ENCODE data around the gene SMIM1. TPM values are rescaled to one million over a fixed set of nuclear protein-coding genes. Genes with fewer than 3 reads are reported as not detected.
"Not testable (repeated sequence)": the region's sequence is repeated elsewhere in the genome, so short reads cannot be mapped to it uniquely, and the experiment has no call there.

The SMIM1 gene, protein sequence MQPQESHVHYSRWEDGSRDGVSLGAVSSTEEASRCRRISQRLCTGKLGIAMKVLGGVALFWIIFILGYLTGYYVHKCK
- 1 to 10 TPM; 1.7 to 2.0 (median 1.9) TPM for total RNA-seq

DNA sequence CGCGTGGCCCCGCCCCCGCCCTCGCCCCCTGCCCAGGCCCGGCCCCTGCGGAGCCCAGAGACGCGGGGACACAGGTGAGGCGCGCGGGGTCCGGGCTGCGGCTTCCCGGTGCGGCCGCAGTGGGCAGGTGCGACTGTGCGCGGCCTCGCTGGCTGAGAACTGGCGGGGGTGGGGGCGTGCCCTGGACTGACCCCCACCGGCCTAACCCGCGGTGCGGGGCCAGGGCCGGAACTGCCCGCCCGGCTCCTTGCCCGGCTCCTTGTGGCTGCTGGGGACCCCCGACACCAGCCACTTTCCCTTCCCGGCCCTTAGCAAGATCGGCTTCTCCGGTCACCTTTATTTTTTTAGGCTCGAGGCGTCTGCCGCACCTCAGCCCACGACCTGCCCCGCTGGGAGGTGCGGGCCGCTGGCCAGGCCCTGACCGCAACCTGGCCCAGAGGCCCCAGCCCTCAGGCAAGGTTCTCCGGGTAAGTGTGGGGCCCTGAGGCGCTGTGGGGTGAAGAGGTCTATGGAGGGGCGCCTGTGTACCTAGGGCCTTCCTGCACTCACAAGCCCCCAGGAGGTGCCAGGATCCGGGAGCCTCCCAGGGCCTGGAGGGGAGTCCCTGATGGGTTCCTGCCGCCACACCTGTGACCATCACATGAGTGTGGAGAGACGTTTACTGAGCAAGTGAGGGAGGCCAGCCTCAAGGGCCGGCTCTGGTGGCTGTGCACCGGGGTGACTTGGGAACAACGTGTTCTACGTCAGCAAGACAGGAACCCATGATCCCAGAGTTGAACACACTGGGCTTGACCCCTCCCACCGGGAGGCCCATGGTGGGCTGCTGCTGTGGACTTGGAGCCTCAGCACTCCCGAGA lies at the start of gene SMIM1:
SMIM1 (plus strand) TSS at position 35 of the 857 bp plus-strand sequence. CDS start 2,625 bp downstream, outside the sequence.
- Mint-ChIP-seq H3K36me3 (ENCODE audit: insufficient read depth) (no peaks in the 10 kb centered on the region), H3K4me1 (ENCODE audit: low read depth) (peaks cover 15% of the 10 kb centered on the region), H3K4me3 (peak within 1 kb of the TSS; percentile 74), H3K27me3 (ENCODE audit: low read depth) (no peaks in the 10 kb centered on the region), H3K9me3 (no peaks in the 10 kb centered on the region)
- no peak for ATAC-seq
- no peak for DNase-seq

DNA sequence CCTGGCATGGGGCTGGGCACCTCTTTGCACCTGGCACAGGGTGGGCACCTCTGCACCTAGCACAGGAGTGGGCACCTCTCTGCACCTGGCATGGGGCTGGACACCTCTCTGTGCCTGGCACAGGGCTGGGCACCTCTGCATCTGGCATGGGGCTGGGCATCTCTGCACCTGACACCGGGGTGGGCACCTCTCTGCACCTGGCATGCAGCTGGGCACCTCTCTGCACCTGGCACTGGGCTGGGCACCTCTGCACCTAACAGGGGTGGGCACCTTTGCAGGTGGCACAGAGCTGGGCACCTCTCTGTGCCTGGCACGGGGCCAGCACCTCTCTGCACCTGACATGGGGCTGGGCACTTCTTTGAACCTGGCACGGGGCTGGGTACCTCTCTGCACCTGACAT lies 49.7 kb upstream of the SMIM1 start:
- ATAC-seq (no peak), DNase-seq (no peak)
- Mint-ChIP-seq H3K36me3 (ENCODE audit: insufficient read depth) (no peaks in the 10 kb centered on the region), H3K4me1 (ENCODE audit: low read depth) (peaks cover 8% of the 10 kb centered on the region), H3K4me3 (no peak overlapping the region), H3K27me3 (ENCODE audit: low read depth) (peaks cover 3% of the 10 kb centered on the region), H3K9me3 (no peaks in the 10 kb centered on the region)

DNA sequence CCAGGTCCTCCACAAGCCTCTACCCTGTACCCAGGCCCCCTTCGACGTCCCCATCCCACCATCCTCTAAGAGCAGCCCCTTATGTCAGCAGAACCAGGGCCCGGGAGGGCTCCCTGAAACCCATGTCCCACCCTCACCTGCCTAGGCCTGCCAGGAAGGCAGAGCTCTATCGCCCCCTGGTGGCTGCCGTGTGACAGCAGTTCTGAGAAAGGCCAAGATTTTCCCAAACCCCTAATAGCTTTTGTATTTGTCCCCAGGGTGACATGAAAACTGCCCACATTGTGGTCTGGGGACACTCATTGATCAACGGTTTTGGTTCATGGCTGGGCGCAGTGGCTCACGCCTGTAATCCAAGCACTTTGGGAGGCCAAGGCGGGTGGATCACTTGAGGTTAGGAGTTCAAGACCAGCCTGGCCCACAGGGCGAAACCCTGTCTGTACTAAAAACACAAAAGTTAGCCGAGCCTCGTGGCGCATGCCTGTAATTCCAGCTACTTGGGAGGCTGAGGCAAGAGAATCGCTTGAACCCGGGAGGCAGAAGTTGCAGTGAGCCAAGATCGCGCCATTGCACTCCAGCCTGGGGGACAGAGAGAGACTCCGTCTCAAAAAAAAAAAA lies 48.0 kb upstream of the SMIM1 start:
- peak; percentile 55 to 76 for ATAC-seq
- H3K4me1 Mint-ChIP-seq (ENCODE audit: low read depth); H3K27me3 Mint-ChIP-seq (ENCODE audit: low read depth); H3K4me3 Mint-ChIP-seq; H3K36me3 Mint-ChIP-seq (ENCODE audit: insufficient read depth); H3K9me3 Mint-ChIP-seq: not testable (repeated sequence)
- peak; percentile 80 for DNase-seq

DNA sequence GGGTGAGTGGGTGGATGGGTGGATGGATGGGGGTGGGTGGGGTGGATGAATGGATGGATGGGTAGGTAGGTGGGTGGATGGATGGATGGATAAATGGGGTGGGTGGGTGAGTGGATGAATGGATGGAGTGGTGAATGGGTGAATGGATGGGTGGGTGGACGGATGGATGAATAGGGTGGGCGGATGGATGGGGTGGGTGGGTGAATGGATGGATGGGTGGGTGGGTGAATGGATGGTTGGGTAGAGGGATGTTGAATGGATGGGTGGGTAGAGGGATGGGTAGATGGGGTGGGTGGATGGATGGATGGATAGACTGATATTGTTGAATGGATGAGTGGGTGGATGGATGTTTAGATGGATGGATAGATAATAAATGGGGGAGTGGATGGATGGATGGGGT lies 47.2 kb upstream of the SMIM1 start:
- no peak for ATAC-seq
- H3K36me3 Mint-ChIP-seq (ENCODE audit: insufficient read depth) = no peaks in the 10 kb centered on the region
- peaks cover 9% of the 10 kb centered on the region for H3K27me3 Mint-ChIP-seq (ENCODE audit: low read depth)
- DNase-seq = no peak
- H3K9me3 Mint-ChIP-seq = no peaks in the 10 kb centered on the region
- no peak overlapping the region for H3K4me3 Mint-ChIP-seq
- peaks cover 4% of the 10 kb centered on the region for H3K4me1 Mint-ChIP-seq (ENCODE audit: low read depth)

DNA sequence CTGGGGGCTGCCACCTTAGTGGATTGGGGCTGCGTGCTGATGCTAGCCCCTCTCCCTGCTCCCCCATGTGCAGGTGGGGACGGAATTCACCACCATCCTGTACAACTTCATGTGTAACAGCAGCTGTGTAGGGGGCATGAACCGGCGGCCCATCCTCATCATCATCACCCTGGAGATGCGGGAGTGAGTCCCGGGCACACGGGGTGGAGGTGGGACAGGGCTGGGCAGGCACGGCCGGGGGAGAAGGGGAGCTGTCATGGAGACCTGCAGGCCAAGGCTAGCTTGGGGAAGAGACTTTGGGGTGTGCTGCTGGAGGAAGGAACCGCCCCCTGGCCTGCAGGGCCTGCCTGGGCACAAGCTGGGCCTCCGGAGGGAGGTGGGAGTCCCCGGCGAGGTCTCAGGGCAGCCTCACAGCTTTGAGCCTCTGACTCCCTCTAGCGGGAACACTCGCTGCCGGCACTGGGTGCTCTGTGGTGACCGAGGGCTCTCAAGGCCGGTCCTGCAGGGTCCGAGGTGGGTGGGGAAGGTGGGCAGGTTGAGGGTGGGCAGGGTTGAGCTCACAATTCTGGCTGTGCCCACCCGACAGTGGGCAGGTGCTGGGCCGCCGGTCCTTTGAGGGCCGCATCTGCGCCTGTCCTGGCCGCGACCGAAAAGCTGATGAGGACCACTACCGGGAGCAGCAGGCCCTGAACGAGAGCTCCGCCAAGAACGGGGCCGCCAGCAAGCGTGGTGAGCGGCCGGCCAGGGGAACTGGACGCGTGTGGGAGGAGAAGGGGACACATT lies 45.3 kb upstream of the SMIM1 start:
- Mint-ChIP-seq H3K9me3 (no peaks in the 10 kb centered on the region), H3K36me3 (ENCODE audit: insufficient read depth) (no peaks in the 10 kb centered on the region), H3K27me3 (ENCODE audit: low read depth) (peaks cover 12% of the 10 kb centered on the region), H3K4me3 (no peak overlapping the region), H3K4me1 (ENCODE audit: low read depth) (no peaks in the 10 kb centered on the region)
- no peak for DNase-seq
- ATAC-seq = peak in 1 of 2 donors; percentile 46

DNA sequence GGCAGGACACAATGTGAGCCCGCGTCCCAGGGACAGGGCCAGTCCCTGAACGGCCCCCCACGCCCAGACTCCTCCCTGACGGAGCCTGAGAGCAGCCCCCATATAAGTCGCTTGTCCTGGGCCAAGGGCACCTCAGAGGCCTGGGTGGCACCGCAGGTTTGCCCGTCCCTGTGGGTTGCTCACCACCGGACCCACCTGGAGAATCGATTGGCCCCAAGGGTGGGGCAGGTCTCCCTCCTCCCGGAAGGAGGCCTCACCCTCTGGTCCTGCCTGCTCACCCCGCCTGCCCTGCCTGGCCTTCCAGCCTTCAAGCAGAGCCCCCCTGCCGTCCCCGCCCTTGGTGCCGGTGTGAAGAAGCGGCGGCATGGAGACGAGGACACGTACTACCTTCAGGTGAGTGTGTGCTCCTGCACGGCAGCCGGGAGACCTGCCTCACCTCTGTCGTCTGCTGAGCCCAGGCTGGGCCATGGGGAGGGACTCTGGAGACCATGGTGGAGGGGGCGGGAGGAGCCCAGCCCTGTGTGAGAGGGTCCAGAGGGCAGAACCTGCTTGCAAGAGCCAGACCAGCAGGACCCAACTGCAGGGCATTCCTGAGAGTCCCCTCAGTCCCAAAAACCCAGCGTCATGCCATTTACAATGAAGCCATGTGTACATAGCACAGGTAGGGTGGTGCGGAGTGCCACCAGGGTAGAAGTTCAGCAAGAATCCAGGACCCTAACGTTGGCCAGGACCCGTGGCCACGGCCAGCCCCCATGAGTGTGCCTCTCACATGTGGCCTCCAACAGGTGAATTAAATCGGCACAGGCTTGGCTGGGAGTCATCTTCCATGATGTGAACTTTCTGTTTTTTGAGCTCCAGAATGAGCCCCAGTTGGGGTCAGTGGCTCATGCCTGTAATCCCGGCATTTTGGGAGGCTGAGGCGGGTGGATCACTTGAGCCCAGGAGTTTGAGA lies 44.4 kb upstream of the SMIM1 start:
- ATAC-seq (no peak), DNase-seq (no peak)
- Mint-ChIP-seq H3K4me1 (ENCODE audit: low read depth) (no peaks in the 10 kb centered on the region), H3K36me3 (ENCODE audit: insufficient read depth) (no peaks in the 10 kb centered on the region), H3K27me3 (ENCODE audit: low read depth) (peaks cover 12% of the 10 kb centered on the region), H3K9me3 (no peaks in the 10 kb centered on the region), H3K4me3 (no peak overlapping the region)

DNA sequence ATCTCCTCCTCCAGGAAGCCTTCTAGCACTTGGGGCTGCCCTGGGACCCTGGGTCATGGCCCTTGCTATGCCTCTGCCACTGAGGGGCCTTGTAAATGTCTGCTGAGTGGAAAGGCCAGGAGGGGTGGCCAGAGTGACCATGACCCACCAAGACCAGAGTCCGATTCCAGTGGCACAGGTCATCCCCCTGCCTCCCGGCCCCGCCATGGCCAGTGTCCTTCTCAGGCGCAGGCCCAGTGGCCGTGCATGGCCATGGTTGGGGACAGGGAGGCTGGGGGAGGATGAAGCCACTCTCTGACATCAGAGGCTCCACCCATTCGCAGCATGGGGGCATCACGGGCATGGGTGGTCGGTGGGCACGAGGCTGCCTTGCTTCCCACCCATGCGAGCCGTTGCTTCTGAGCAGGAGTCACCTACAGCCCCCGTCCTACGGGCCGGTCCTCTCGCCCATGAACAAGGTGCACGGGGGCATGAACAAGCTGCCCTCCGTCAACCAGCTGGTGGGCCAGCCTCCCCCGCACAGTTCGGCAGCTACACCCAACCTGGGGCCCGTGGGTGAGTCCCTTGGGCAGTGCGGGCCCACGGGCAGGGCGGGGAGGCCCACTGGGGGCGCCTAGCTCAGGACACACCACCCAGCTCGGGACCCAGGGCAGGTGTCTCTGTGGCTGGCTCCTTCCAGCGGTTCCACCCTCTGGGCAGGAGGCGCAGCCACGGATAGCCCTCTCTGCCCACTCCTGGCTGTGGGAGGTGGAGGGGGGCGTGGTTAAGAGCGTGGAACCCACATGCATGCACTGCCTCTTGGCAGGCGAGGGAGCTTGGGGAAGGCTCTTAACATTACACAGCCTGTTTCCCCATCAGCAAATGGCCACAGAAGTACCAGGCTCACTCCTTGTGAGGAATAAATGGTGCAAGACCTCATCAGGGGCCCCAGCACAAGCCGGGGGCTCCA lies 42.7 kb upstream of the SMIM1 start:
- no peak for DNase-seq
- peaks cover 12% of the 10 kb centered on the region for H3K27me3 Mint-ChIP-seq (ENCODE audit: low read depth)
- H3K36me3 Mint-ChIP-seq (ENCODE audit: insufficient read depth) = no peaks in the 10 kb centered on the region
- H3K9me3 Mint-ChIP-seq = no peaks in the 10 kb centered on the region
- H3K4me3 Mint-ChIP-seq = no peak overlapping the region
- no peaks in the 10 kb centered on the region for H3K4me1 Mint-ChIP-seq (ENCODE audit: low read depth)
- no peak for ATAC-seq

DNA sequence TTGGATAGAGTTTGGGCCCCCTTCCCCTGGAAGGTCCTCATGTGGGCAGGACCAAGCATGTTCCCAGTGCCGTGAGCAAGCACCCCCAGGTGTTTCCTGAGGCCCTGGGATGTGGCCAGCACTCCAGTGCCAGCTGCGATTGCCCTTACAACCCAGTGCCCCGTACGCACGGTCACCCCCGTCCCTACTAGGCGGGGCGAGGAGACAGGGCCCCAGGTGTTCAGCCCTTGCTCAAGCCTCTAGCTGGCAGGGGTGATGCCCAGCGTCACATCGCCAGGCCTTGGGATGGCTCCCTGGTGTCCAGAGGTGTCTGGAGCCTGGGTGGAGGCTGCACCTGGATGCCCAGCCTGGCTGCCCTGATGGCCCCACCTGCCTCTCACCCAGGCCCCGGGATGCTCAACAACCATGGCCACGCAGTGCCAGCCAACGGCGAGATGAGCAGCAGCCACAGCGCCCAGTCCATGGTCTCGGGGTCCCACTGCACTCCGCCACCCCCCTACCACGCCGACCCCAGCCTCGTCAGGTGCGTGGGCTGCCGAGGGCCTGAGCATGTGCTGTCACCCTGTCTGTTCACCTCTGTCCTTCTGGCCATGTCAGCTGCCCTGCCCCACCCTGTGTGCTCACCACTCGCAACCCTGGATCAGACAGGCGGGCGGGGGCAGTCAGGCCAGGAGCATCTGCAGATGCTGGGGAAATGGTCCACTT lies 41.9 kb upstream of the SMIM1 start:
- Mint-ChIP-seq H3K27me3 (ENCODE audit: low read depth) (peaks cover 12% of the 10 kb centered on the region), H3K4me3 (no peak overlapping the region), H3K9me3 (no peaks in the 10 kb centered on the region), H3K36me3 (ENCODE audit: insufficient read depth) (peaks cover under 1% of the 10 kb centered on the region), H3K4me1 (ENCODE audit: low read depth) (no peaks in the 10 kb centered on the region)
- ATAC-seq = no peak
- DNase-seq = no peak

DNA sequence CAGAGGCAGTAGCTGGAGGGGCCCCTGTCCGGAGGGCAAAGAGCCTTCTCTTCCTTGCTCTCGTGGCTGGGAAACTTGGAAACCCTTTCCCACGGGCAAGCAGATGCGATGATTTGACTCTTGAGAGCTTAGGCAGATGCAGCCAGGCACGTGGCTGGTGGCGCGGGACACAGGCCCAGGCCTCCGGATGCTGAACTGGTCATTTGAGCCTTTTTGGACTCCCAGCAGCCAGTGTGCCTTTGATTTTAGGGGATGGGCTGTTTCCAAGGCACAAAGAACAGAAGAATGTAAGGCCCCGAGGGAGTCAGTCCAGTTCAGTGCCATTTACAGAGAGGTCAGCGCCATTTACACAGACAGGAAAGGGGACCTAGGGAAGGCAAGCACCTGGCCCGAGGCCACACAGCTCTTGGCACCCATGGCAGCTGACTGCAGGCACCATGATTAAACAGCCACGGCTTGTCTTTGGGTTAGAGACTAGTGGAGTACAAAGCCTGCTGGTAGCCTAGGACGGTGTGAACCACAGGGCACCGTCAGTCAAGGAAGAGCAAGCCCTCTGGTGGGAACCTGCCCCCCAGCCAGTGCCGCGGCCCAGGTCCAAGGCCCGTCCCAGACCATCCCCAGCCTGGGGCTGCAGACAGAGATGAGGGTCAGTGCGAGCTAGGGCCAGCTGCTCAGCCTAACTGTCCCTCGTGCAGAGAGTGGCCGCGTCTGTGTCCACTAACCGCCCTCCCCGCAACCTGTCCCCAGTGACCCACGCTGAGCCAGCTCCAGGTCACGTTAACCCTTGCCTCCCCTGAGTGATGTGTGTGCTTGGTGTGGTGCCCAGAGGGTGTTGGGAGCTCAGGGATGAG lies 40.7 kb upstream of the SMIM1 start:
- H3K36me3 Mint-ChIP-seq (ENCODE audit: insufficient read depth) = peaks cover 4% of the 10 kb centered on the region
- DNase-seq (no peak), ATAC-seq (no peak)
- no peaks in the 10 kb centered on the region for H3K4me1 Mint-ChIP-seq (ENCODE audit: low read depth)
- no peak overlapping the region for H3K4me3 Mint-ChIP-seq
- no peaks in the 10 kb centered on the region for H3K9me3 Mint-ChIP-seq
- H3K27me3 Mint-ChIP-seq (ENCODE audit: low read depth) = peaks cover 10% of the 10 kb centered on the region

DNA sequence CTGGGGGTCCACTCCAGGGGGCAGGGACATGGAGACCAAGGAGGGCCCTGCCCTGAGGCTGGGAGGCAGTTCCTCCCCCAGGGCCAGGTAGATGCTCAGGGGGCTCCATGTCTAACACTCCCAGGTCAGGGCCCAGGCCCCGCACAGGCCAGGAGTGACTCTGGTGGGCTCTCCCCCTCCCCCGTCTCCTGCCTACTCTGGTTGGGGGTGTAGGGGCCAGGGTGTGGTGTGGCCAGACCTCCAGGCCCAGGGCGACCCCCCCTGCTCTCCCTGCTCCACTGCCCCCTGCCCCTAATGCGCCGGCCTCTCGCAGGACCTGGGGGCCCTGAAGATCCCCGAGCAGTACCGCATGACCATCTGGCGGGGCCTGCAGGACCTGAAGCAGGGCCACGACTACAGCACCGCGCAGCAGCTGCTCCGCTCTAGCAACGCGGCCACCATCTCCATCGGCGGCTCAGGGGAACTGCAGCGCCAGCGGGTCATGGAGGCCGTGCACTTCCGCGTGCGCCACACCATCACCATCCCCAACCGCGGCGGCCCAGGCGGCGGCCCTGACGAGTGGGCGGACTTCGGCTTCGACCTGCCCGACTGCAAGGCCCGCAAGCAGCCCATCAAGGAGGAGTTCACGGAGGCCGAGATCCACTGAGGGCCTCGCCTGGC lies 40.0 kb upstream of the SMIM1 start:
- DNase-seq (no peak), ATAC-seq (no peak)
- Mint-ChIP-seq H3K36me3 (ENCODE audit: insufficient read depth) (peaks cover 7% of the 10 kb centered on the region), H3K27me3 (ENCODE audit: low read depth) (peaks cover 10% of the 10 kb centered on the region), H3K4me3 (no peak overlapping the region), H3K9me3 (no peaks in the 10 kb centered on the region), H3K4me1 (ENCODE audit: low read depth) (no peaks in the 10 kb centered on the region)

DNA sequence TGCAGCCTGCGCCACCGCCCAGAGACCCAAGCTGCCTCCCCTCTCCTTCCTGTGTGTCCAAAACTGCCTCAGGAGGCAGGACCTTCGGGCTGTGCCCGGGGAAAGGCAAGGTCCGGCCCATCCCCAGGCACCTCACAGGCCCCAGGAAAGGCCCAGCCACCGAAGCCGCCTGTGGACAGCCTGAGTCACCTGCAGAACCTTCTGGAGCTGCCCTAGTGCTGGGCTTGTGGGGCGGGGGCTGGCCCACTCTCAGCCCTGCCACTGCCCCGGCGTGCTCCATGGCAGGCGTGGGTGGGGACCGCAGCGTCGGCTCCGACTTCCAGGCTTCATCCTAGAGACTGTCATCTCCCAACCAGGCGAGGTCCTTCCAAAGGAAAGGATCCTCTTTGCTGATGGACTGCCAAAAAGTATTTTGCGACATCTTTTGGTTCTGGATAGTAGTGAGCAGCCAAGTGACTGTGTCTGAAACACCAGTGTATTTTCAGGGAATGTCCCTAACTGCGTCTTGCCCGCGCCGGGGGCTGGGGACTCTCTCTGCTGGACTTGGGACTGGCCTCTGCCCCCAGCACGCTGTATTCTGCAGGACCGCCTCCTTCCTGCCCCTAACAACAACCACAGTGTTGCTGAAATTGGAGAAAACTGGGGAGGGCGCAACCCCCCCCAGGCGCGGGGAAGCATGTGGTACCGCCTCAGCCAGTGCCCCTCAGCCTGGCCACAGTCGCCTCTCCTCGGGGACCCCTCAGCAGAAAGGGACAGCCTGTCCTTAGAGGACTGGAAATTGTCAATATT lies 39.3 kb upstream of the SMIM1 start:
- H3K36me3 Mint-ChIP-seq (ENCODE audit: insufficient read depth) = peaks cover 7% of the 10 kb centered on the region
- H3K4me3 Mint-ChIP-seq = no peak overlapping the region
- peaks cover 10% of the 10 kb centered on the region for H3K27me3 Mint-ChIP-seq (ENCODE audit: low read depth)
- H3K4me1 Mint-ChIP-seq (ENCODE audit: low read depth) = no peaks in the 10 kb centered on the region
- H3K9me3 Mint-ChIP-seq = no peaks in the 10 kb centered on the region
- ATAC-seq (no peak), DNase-seq (no peak)
